Liver (tissue), 3 donors: ENCODE measurements around the gene TIRAP.

Experiments used
- YY1 ChIP-seq: IDR thresholded peaks from 2 replicates; pipeline ENCODE4 v1.6.1; 2016; ENCODE audit warnings: antibody characterized with exemption, mild to moderate bottlenecking
- TF ChIP-seq, protein P1 (sequence below): fragments of 150-350 bp; IDR thresholded peaks from 2 replicates; pipeline ENCODE4 v1.5.1; 2017; ENCODE audit warnings: improper control_type of control experiment, low read depth, low read length; ENCODE audit not compliant: missing input control
- TF ChIP-seq, protein P2 (sequence below): IDR thresholded peaks from 2 replicates; pipeline ENCODE4 v1.6.1; 2016; ENCODE audit warnings: antibody characterized with exemption
- donor health status: healthy.
- donor health status: healthy.

DNA sequence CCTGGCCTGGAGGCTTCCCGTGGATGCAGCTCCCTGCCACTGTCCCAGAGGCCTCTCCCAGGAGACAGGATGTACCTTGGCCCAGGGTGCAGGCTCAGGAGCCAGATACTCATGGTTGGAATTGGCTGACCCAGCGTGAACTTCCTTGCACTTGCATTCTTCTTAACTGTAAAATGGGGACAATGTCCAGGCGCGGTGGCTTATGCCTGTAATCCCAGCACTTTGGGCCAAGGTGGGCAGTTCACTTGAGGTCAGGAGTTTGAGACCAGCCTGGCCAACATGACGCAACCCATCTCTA, 52.5 kb downstream of the TIRAP start:
- TF ChIP-seq YY1 = no peak
- TF ChIP-seq, protein P1, sequence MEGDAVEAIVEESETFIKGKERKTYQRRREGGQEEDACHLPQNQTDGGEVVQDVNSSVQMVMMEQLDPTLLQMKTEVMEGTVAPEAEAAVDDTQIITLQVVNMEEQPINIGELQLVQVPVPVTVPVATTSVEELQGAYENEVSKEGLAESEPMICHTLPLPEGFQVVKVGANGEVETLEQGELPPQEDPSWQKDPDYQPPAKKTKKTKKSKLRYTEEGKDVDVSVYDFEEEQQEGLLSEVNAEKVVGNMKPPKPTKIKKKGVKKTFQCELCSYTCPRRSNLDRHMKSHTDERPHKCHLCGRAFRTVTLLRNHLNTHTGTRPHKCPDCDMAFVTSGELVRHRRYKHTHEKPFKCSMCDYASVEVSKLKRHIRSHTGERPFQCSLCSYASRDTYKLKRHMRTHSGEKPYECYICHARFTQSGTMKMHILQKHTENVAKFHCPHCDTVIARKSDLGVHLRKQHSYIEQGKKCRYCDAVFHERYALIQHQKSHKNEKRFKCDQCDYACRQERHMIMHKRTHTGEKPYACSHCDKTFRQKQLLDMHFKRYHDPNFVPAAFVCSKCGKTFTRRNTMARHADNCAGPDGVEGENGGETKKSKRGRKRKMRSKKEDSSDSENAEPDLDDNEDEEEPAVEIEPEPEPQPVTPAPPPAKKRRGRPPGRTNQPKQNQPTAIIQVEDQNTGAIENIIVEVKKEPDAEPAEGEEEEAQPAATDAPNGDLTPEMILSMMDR = no peak
- TF ChIP-seq, protein P2, sequence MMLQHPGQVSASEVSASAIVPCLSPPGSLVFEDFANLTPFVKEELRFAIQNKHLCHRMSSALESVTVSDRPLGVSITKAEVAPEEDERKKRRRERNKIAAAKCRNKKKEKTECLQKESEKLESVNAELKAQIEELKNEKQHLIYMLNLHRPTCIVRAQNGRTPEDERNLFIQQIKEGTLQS = no peak
